HG03159 (cell line): ENCODE data around the gene TTLL12.
A peak's percentile ranks its signal among the peaks of the same experiment; 100 is the strongest.

ENCODE experiments used
- ATAC-seq: cut with Tn5 transposase; IDR thresholded peaks from one replicate; pipeline ENCODE4 v1.9.1; 2021; ENCODE audit warnings: mild to moderate bottlenecking, moderate library complexity; ENCODE audit not compliant: unreplicated experiment

Gene TTLL12

GRCh38 chr22:43186272-43187170 is at the start of gene TTLL12:
Gene TTLL12, minus strand, starts transcription at chr22:43187134. Its CDS starts 65 bp downstream, at chr22:43187069.
- ATAC-seq = peak; percentile 43

GRCh38 chr22:43235445-43236409 is 48.8 kb upstream of the TTLL12 start:
- ATAC-seq = no peak

GRCh38 chr22:43234264-43234988 is 47.5 kb upstream of the TTLL12 start:
- no peak for ATAC-seq

- no peak for ATAC-seq
These were observed 46.6 kb upstream of the TTLL12 start for GRCh38 chr22:43233529-43233928.

- no peak for ATAC-seq
These were observed 45.5 kb upstream of the TTLL12 start for GRCh38 chr22:43232445-43232844.

- ATAC-seq = no peak
These were observed 44.7 kb upstream of the TTLL12 start for GRCh38 chr22:43231724-43232034.

- ATAC-seq = no peak
These were observed 44.2 kb upstream of the TTLL12 start for GRCh38 chr22:43230971-43231723.

GRCh38 chr22:43230571-43230970 is 43.6 kb upstream of the TTLL12 start:
- no peak for ATAC-seq

- ATAC-seq = no peak
These were observed 41.9 kb upstream of the TTLL12 start for GRCh38 chr22:43228863-43229262.

GRCh38 chr22:43228330-43228729 is 41.4 kb upstream of the TTLL12 start:
- ATAC-seq = no peak

- no peak for ATAC-seq
These were observed 40.3 kb upstream of the TTLL12 start for GRCh38 chr22:43227239-43227630.

GRCh38 chr22:43226377-43227238 is 39.7 kb upstream of the TTLL12 start:
- no peak for ATAC-seq

GRCh38 chr22:43225609-43226008 is 38.7 kb upstream of the TTLL12 start:
- ATAC-seq = no peak

GRCh38 chr22:43222987-43223386 is 36.1 kb upstream of the TTLL12 start:
- ATAC-seq = no peak

- no peak for ATAC-seq
These were observed 35.3 kb upstream of the TTLL12 start for GRCh38 chr22:43222262-43222661.

GRCh38 chr22:43220625-43221380 is 33.9 kb upstream of the TTLL12 start:
- ATAC-seq = no peak

- ATAC-seq = no peak
These were observed 31.9 kb upstream of the TTLL12 start for GRCh38 chr22:43218786-43219185.

- no peak for ATAC-seq
These were observed 30.5 kb upstream of the TTLL12 start for GRCh38 chr22:43217285-43218030.
